K562 (cell line): Measurements from ENCODE around the gene TMEM271. TPM values are rescaled to one million over a fixed set of nuclear protein-coding genes. Genes with fewer than 3 reads are reported as not detected.
A peak's percentile ranks its signal among the peaks of the same experiment; 100 is the strongest.

Source experiments
- ATAC-seq: fragments of 200-7000 bp; cut with Tn5 transposase; 3 replicates; pipeline ENCODE4 v1.9.1; 2020; ENCODE audit warnings: moderate library complexity
- BruUV-seq: library from RNA; stranded (reverse); fragments of 400-500 nt; replicated peaks from 2 replicates; lab custom pipeline; 2021; lab: Mats Ljungman, UMichigan
- CTCF ChIA-PET: fragments of 300-600 bp; formaldehyde crosslinking; extraction: SDS; loops from one replicate; lab custom pipeline; 2021; ENCODE audit warnings: low intra/inter-chr PET ratio; lab: Yijun Ruan, JAX
- POLR2A ChIA-PET: fragments of 300-600, 350-650 bp; sonication (Branson Sonifier 250); formaldehyde crosslinking; extraction: SDS; loops from one replicate; lab custom pipeline; 2021; ENCODE audit warnings: antibody characterized with exemption, inconsistent platforms; lab: Yijun Ruan, JAX
- DNase-seq, 4 experiments: peaks; one replicate each; pipeline versions ENCODE4 v3.0.0 to v3.0.0-alpha.2; 2011 to 2018; ENCODE audit warnings: low spot score in 3 of 4, mixed read lengths in 3 of 4; ENCODE audit errors: extremely low read depth in 1 of 4
- FAIRE-seq: peaks from 2 replicates; lab custom pipeline; 2011; peaks lifted over from hg19 to GRCh38; lab: Jason Lieb, UNC
- H2AFZ ChIP-seq: 2 replicates; pipeline ENCODE4 v1.6.0; 2011; ENCODE audit warnings: low read depth, low read length, control low read depth, inconsistent platforms
- H3K27ac ChIP-seq: fragments of 200-600 bp; 3 replicates; pipeline ENCODE4 v1.8.0; 2011; ENCODE audit warnings: low read depth, mild to moderate bottlenecking, control low read depth, inconsistent platforms, low read length, moderate library complexity, mixed read lengths; ENCODE audit errors: extremely low read depth
- H3K27me3 ChIP-seq, 2 experiments: fragments of 300-600 bp in 1 of 2; 2 replicates in 1 of 2; 3 replicates in 1 of 2; pipeline versions ENCODE4 v1.6.0 to v1.8.0; 2011; ENCODE audit warnings: inconsistent platforms in 2 of 2, low read length in 2 of 2, mild to moderate bottlenecking in 1 of 2, mixed read lengths in 1 of 2, moderate library complexity in 1 of 2; ENCODE audit not compliant: control insufficient read depth in 2 of 2, insufficient read depth in 2 of 2
- H3K36me3 ChIP-seq: fragments of 300-600 bp; 3 replicates; pipeline ENCODE4 v1.8.0; 2011; ENCODE audit warnings: mild to moderate bottlenecking, low read length, inconsistent platforms; ENCODE audit not compliant: control insufficient read depth, insufficient read depth
- H3K4me1 ChIP-seq, 2 experiments: fragments of 200-600 bp in 1 of 2; replicated peaks in 1 of 2; 2 replicates in 1 of 2; 3 replicates in 1 of 2; pipeline versions ENCODE4 v1.5.1 to v1.8.0; 2011; ENCODE audit warnings: inconsistent platforms in 2 of 2, low read length in 2 of 2, mild to moderate bottlenecking in 1 of 2, mixed read lengths in 1 of 2, moderate library complexity in 1 of 2; ENCODE audit not compliant: control insufficient read depth in 2 of 2, insufficient read depth in 2 of 2
- H3K4me2 ChIP-seq: 2 replicates; pipeline ENCODE4 v1.6.1; 2011; ENCODE audit warnings: low read length, control low read depth, inconsistent platforms, mixed read lengths; ENCODE audit not compliant: insufficient read depth
- H3K4me3 ChIP-seq: fragments of 200-600 bp; sonication (generic), shearing (Covaris generic); 2 replicates; pipeline ENCODE4 v1.5.1; 2016; ENCODE audit warnings: control low read depth, inconsistent platforms
- H3K79me2 ChIP-seq: fragments of 200-600 bp; 3 replicates; pipeline ENCODE4 v1.8.0; 2011; ENCODE audit warnings: low read length, inconsistent platforms; ENCODE audit not compliant: control insufficient read depth, insufficient read depth
- H3K9ac ChIP-seq, 2 experiments: 2 replicates each; pipeline versions ENCODE4 v1.6.0 to v1.6.1; 2011; ENCODE audit warnings: low read depth in 2 of 2, low read length in 2 of 2, control low read depth in 1 of 2, inconsistent platforms in 1 of 2, mild to moderate bottlenecking in 1 of 2, mixed read lengths in 1 of 2; ENCODE audit not compliant: insufficient read depth in 1 of 2
- H3K9me1 ChIP-seq: one replicate; pipeline ENCODE4 v1.6.0; 2011; ENCODE audit warnings: inconsistent platforms, mild to moderate bottlenecking, low read length, moderate library complexity; ENCODE audit not compliant: control insufficient read depth, insufficient read depth
- H3K9me3 ChIP-seq: replicated peaks from 2 replicates; pipeline ENCODE4 v1.5.1; 2011; ENCODE audit warnings: low read depth, low read length, inconsistent platforms; ENCODE audit not compliant: control insufficient read depth, insufficient read depth
- H4K20me1 ChIP-seq: replicated peaks from 2 replicates; pipeline ENCODE4 v1.6.1; 2011; ENCODE audit warnings: low read length, inconsistent platforms, mixed read lengths; ENCODE audit not compliant: control insufficient read depth, insufficient read depth
- ARNT ChIP-seq, 2 experiments: fragments of 450-650 bp; IDR thresholded peaks; 2 replicates each; pipeline ENCODE4 v1.6.1; 2016; ENCODE audit warnings: mild to moderate bottlenecking in 1 of 2
- CBX5 ChIP-seq: IDR thresholded peaks from 2 replicates; pipeline ENCODE4 v1.6.1; 2014; ENCODE audit warnings: low read depth, borderline replicate concordance
- EGR1 ChIP-seq: fragments of 450-650 bp; conservative IDR thresholded peaks from 2 replicates; pipeline ENCODE4 v1.6.1; 2017; ENCODE audit warnings: mild to moderate bottlenecking
- SRSF1 ChIP-seq: fragments of 200-400 bp; formaldehyde crosslinking; IDR thresholded peaks from 2 replicates; pipeline ENCODE4 v1.6.1; 2017; ENCODE audit warnings: mild to moderate bottlenecking, low read depth, low read length, moderate library complexity
- WGBS: fragments of 100-300 bp; shearing (Covaris generic); methylation state at CpG from one replicate; pipeline ENCODE4 v1.1.6; 2016; ENCODE audit warnings: low coverage, mixed read lengths; ENCODE audit not compliant: insufficient coverage; ENCODE audit errors: missing lambda C conversion rate; 5-methylcytosine and 5-hydroxymethylcytosine counted together
- in situ Hi-C: fragments of 300-500 bp; cut with MboI; formaldehyde crosslinking; loops from 4 replicates; pipeline ENCODE4 v1.15.0; 2018; ENCODE audit warnings: inconsistent platforms, mixed read lengths
- intact Hi-C: fragments of 100-400 bp; cut with micrococcal nuclease; formaldehyde crosslinking; loops from 2 replicates; pipeline ENCODE4 v1.14.2; 2022
- polyA plus RNA-seq, 8 experiments: library from polyadenylated mRNA; depleted of rRNA in 4 of 8; stranded (reverse) in 5 of 8; unstranded in 3 of 8; fragments of >200 nt; fragmentation: Nextera tagmentation in 2 of 8; fragmentation: Illumina TruSeq in 1 of 8; extraction: Ambion mirVana in 2 of 8; extraction: Trizol in 1 of 8; gene quantifications; 2 replicates each; pipeline versions ENCODE4 v1.2.1 to v1.2.3, GENCODE V29; 2011 to 2014; ENCODE audit warnings: inconsistent platforms in 1 of 8, missing spikeins in 1 of 8
- total RNA-seq, 7 experiments: library from RNA; depleted of rRNA in 6 of 7; stranded (reverse); fragments of >200 nt in 6 of 7; fragmentation: Illumina TruSeq in 2 of 7; extraction: Trizol in 2 of 7; gene quantifications; 2 replicates each; pipeline versions ENCODE4 v1.2.1 to v1.2.3, GENCODE V29; 2011 to 2021; ENCODE audit warnings: low replicate concordance in 1 of 7
- TF ChIP-seq, protein P1 (sequence below), 3 experiments: IDR thresholded peaks in 2 of 3; conservative IDR thresholded peaks in 1 of 3; 2 replicates each; pipeline ENCODE4 v1.5.1; 2011 to 2012; ENCODE audit warnings: low read length in 3 of 3, mild to moderate bottlenecking in 3 of 3, control low read depth in 2 of 3, improper control_type of control experiment in 1 of 3, inconsistent platforms in 1 of 3, low read depth in 1 of 3, mixed read lengths in 1 of 3, moderate library complexity in 1 of 3; ENCODE audit not compliant: insufficient read depth in 2 of 3

TMEM271 gene
- total and polyA plus RNA-seq, 9 of the 15 experiments (the other 6 are each of a cell fraction or from before 2014, with no cell fraction given): not detected

DNA sequence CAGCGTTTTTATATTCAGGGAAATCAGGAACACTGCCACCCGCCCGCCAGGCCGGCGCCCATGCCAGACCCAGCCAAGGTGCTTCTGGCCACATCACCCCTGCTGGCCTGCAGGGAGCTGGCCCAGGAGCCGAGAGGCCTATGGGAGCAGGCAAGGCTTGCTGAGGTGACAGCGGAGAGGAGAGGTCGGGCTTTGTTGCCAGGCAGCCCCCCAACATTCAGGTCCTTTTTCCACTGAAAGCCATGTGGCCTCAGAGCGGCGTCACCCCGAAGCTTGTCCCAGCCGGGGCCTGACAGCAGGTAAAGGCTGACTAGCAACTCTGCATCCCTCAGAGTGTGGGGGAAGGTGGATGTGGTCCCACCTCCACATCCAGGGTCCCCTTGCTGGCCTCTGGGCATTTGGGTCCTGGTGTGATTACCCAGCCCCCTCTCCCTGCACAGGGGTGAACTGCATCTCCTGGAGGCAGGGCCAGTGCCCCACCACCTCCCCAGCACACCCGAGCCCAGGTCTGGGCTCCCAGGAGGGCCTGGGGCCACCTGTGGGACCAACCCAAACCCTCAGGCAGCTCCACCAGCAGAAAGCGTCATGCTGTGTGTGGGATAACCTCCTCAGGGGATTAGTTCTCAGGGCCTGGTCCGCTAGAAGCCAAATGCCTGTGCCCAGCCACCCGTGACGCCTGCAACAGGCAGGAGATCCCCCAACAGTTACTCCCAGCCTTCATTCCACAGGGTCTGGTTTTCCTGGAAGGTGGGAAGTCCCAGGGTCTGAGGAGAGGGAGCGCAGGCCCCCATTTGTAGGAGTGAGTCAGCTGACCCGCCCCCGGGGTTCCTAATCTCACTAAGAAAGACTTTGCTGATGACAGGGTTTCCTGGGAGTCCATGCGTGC lies 48.9 kb upstream of the TMEM271 start, which contains the start of gene PDE6B:
PDE6B (plus strand) TSS at position 869 of the 886 bp plus-strand sequence. CDS start 54 bp downstream, outside the sequence.
- Histone ChIP-seq H3K27ac (no peak within 1 kb of the TSS), H3K27me3 (peaks cover 28 to 79% of the 10 kb centered on the region in 2 experiments; a peak in 4 of 5 replicates), H3K4me1 (peaks cover 0 to 32% of the 10 kb centered on the region in 2 experiments; a peak in 2 of 5 replicates), H2AFZ (no peak within 1 kb of the TSS), H3K9me1 (no peaks in the 10 kb centered on the region), H3K4me3 (no peak within 1 kb of the TSS), H4K20me1 (no peaks in the 10 kb centered on the region), H3K4me2 (no peak within 1 kb of the TSS), H3K79me2 (no peaks in the 10 kb centered on the region), H3K9ac (no peak within 1 kb of the TSS), H3K36me3 (no peaks in the 10 kb centered on the region), H3K9me3 (no peaks in the 10 kb centered on the region)
- POLR2A ChIA-PET: no interaction called here
- DNase-seq (peak in 1 of 4 experiments; percentile 14), FAIRE-seq (no peak), ATAC-seq (peak; percentile 17; the same call in 1 of the 3 replicates)
- TF ChIP-seq, protein P1, sequence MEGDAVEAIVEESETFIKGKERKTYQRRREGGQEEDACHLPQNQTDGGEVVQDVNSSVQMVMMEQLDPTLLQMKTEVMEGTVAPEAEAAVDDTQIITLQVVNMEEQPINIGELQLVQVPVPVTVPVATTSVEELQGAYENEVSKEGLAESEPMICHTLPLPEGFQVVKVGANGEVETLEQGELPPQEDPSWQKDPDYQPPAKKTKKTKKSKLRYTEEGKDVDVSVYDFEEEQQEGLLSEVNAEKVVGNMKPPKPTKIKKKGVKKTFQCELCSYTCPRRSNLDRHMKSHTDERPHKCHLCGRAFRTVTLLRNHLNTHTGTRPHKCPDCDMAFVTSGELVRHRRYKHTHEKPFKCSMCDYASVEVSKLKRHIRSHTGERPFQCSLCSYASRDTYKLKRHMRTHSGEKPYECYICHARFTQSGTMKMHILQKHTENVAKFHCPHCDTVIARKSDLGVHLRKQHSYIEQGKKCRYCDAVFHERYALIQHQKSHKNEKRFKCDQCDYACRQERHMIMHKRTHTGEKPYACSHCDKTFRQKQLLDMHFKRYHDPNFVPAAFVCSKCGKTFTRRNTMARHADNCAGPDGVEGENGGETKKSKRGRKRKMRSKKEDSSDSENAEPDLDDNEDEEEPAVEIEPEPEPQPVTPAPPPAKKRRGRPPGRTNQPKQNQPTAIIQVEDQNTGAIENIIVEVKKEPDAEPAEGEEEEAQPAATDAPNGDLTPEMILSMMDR (IDR thresholded peaks at IDR 0.05 in 2 of 3, conservative IDR thresholded peaks at IDR 0.05 in 1 of 3; ENCODE audit: insufficient read depth in 2 of 3, low read depth in 1 of 3, low read length in 3 of 3): 0 out of 6 replicates have a peak, but pooled peaks of 2 of the 3 experiments have one; percentile 8 to 9
- TF ChIP-seq CBX5: no peak
- peak; percentile 55 for TF ChIP-seq EGR1
- no peak for TF ChIP-seq SRSF1
- no peak for TF ChIP-seq ARNT (IDR thresholded peaks at IDR 0.05)
- CTCF ChIA-PET: no interaction called here
- 3% methylated on average over 19 of the region's 21 CpGs for WGBS
- no TSS peak for BruUV-seq
- intact Hi-C loops: no loop called here
- in situ Hi-C loops: no loop called here
